ENCODE measurements around the gene RHOT1. TPM values are rescaled to one million over a fixed set of nuclear protein-coding genes. Genes with fewer than 3 reads are reported as not detected.

RHOT1 gene
- total and polyA plus RNA-seq, 2 donors (not counting 3 experiments of a cell fraction or from before 2014, with no cell fraction given) = 23.5 to 28.8 TPM

GRCh38 chr17:32226886-32227285 lies 84.6 kb downstream of the RHOT1 start:
- H3K27me3 ChIP-seq (ENCODE audit: control insufficient read depth in 2 of 2, insufficient read depth in 2 of 2, low read length in 2 of 2) = no peaks in the 10 kb centered on the region
- H3K4me2 ChIP-seq (ENCODE audit: insufficient read depth, low read length) = no peak overlapping the region
- dilution Hi-C loops (cut with MboI; ENCODE audit: extremely low pct_ligation_motif_present, low sequenced_read_pairs) = no loop called here
- no peak overlapping the region for H3K27ac ChIP-seq (ENCODE audit: insufficient read depth, low read depth, low read length)
- H3K9me1 ChIP-seq (replicated peaks; ENCODE audit: control insufficient read depth, extremely low read depth, insufficient read depth, low read length) = no peaks in the 10 kb centered on the region
- TF ChIP-seq, protein P1, sequence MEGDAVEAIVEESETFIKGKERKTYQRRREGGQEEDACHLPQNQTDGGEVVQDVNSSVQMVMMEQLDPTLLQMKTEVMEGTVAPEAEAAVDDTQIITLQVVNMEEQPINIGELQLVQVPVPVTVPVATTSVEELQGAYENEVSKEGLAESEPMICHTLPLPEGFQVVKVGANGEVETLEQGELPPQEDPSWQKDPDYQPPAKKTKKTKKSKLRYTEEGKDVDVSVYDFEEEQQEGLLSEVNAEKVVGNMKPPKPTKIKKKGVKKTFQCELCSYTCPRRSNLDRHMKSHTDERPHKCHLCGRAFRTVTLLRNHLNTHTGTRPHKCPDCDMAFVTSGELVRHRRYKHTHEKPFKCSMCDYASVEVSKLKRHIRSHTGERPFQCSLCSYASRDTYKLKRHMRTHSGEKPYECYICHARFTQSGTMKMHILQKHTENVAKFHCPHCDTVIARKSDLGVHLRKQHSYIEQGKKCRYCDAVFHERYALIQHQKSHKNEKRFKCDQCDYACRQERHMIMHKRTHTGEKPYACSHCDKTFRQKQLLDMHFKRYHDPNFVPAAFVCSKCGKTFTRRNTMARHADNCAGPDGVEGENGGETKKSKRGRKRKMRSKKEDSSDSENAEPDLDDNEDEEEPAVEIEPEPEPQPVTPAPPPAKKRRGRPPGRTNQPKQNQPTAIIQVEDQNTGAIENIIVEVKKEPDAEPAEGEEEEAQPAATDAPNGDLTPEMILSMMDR (IDR thresholded peaks at IDR 0.05; ENCODE audit: extremely low read depth in 1 of 2, insufficient read depth in 1 of 2, low read depth in 1 of 2, low read length in 2 of 2) = no peak
- TF ChIP-seq POLR2A (IDR thresholded peaks at IDR 0.05; ENCODE audit: low read depth, low read length) (no peak), MYC (IDR thresholded peaks at IDR 0.05; ENCODE audit: low read depth, low read length) (no peak), POLR2AphosphoS5 (IDR thresholded peaks at IDR 0.05; ENCODE audit: insufficient read depth, low read depth, low read length) (no peak), JUN (IDR thresholded peaks at IDR 0.05; ENCODE audit: borderline replicate concordance, insufficient read depth, insufficient read length, low read depth) (no peak), FOS (IDR thresholded peaks at IDR 0.05; ENCODE audit: borderline replicate concordance, insufficient read depth, low read length) (no peak), MAX (IDR thresholded peaks at IDR 0.05; ENCODE audit: insufficient read depth, insufficient read length) (no peak), EZH2 (IDR thresholded peaks at IDR 0.05; ENCODE audit: borderline replicate concordance, low read depth, low read length, severe bottlenecking) (no peak), GATA2 (IDR thresholded peaks at IDR 0.05; ENCODE audit: insufficient read depth, insufficient read length, low read depth, low read length) (no peak)
- no peak overlapping the region for H2AFZ ChIP-seq (ENCODE audit: low read depth, low read length)
- no peaks in the 10 kb centered on the region for H3K4me1 ChIP-seq (ENCODE audit: control insufficient read depth, extremely low read depth, insufficient read depth, low read length)
- H3K9ac ChIP-seq (replicated peaks; ENCODE audit: extremely low read depth, insufficient read depth, low read length) = no peak overlapping the region
- H3K79me2 ChIP-seq (ENCODE audit: control insufficient read depth, insufficient read depth, low read length) = no peaks in the 10 kb centered on the region
- BruUV-seq (replicated peaks) = no TSS peak
- H3K9me3 ChIP-seq (replicated peaks; ENCODE audit: control insufficient read depth, insufficient read depth, low read length) = no peaks in the 10 kb centered on the region
- no peak for DNase-seq (ENCODE audit: low read depth, low spot score)
- no peak overlapping the region for H3K4me3 ChIP-seq (replicated peaks in 1 of 3; ENCODE audit: insufficient read depth in 1 of 3, low read depth in 1 of 3, low read length in 3 of 3)
- ChIA-PET POLR2A (no interaction called here), CTCF (interaction anchor here (1.0 to 1.3 kb wide), 3 partner anchors 15 to 25 kb away, joined by 3 to 4 read pairs (median 3); no protein-coding TSS in a partner anchor)
- no peaks in the 10 kb centered on the region for H3K36me3 ChIP-seq (ENCODE audit: control insufficient read depth in 2 of 2, extremely low read depth in 1 of 2, insufficient read depth in 2 of 2, low read length in 2 of 2)
- no peak for FAIRE-seq
- peaks cover 2% of the 10 kb centered on the region for H4K20me1 ChIP-seq (replicated peaks; ENCODE audit: control insufficient read depth, extremely low read depth, insufficient read depth, low read length)
- intact Hi-C loops (cut with micrococcal nuclease) = no loop called here

Measured in endothelial cell of umbilical vein (primary cell).